Measurements from ENCODE around the gene ZNF407.
A peak's percentile ranks its signal among the peaks of the same experiment; 100 is the strongest.
"Not testable (repeated sequence)": the region's sequence is repeated elsewhere in the genome, so short reads cannot be mapped to it uniquely, and the experiment has no call there.

ZNF407 gene, protein sequence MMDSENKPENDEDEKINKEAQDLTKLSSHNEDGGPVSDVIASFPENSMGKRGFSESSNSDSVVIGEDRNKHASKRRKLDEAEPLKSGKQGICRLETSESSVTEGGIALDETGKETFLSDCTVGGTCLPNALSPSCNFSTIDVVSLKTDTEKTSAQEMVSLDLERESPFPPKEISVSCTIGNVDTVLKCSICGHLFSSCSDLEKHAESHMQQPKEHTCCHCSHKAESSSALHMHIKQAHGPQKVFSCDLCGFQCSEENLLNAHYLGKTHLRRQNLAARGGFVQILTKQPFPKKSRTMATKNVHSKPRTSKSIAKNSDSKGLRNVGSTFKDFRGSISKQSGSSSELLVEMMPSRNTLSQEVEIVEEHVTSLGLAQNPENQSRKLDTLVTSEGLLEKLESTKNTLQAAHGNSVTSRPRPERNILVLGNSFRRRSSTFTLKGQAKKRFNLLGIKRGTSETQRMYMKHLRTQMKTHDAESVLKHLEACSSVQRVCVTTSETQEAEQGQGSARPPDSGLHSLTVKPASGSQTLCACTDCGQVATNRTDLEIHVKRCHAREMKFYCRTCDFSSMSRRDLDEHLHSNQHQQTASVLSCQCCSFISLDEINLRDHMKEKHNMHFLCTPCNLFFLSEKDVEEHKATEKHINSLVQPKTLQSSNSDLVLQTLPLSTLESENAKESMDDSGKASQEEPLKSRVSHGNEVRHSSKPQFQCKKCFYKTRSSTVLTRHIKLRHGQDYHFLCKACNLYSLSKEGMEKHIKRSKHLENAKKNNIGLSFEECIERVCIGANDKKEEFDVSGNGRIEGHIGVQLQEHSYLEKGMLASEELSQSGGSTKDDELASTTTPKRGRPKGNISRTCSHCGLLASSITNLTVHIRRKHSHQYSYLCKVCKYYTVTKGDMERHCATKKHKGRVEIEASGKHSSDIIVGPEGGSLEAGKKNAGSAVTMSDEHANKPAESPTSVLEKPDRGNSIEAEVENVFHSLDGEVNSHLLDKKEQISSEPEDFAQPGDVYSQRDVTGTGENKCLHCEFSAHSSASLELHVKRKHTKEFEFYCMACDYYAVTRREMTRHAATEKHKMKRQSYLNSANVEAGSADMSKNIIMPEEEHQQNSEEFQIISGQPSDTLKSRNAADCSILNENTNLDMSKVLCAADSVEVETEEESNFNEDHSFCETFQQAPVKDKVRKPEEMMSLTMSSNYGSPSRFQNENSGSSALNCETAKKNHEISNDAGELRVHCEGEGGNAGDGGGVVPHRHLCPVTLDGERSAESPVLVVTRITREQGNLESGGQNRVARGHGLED (N-terminal part only)

GRCh38 chr18:74597662-74598349, at the start of gene ZNF407:
ZNF407 (plus strand) TSS chr18:74597870; CDS start chr18:74631020, 33,150 bp downstream.
- DNase-seq, result peak; percentile 87

GRCh38 chr18:74549591-74550104, 48.0 kb upstream of the ZNF407 start:
- no peak for DNase-seq

DNA sequence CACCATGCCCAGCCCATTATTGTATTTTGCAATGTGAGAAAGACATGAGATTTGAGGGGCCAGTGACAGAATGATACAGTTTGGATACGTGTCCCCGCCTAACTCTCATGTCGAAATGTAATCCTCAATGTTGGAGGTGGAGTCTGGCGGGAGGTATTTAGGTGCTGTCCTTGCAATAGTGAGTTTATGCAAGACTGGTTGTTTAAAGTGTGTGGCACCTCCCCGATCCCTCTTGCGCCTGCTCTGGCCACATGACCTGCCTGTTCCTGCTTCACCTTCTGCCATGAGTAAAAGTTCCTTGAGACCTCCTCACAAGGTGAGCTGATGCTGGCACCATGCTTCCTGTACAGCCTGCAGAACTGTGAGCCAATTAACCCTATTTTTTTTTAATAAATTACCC, 46.8 kb upstream of the ZNF407 start:
- DNase-seq, result no peak

GRCh38 chr18:74551452-74551851, 46.2 kb upstream of the ZNF407 start:
- DNase-seq, result no peak

DNA sequence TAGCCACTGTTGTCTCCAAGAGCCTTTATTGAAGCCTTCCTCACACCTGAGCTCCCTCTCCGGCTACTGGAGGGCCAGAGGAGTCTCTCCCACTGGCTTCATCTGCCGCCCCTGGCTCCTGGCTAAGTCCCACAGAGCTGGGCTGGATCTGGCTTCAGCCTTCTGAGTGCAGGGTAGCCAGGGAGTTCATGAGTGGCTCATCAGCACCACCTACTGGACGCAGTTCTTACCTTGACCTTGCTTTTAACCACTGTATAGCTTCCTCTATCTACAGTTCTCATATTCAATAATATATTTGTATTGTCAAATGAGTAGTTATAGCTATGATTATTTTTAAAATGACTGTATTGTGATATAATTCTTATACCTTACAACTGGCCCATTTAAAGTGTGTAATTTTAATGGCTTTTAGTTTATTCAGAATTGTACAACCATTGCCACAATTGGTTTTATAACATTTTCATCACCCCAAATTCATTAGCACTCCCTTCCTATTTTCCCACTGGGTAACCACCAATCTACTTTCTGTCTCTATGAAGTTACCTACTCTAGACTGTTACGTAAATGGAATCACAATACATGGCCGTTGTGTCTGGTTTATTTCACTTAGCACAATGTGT, 45.6 kb upstream of the ZNF407 start:
- DNase-seq, result peak; percentile 80

DNA sequence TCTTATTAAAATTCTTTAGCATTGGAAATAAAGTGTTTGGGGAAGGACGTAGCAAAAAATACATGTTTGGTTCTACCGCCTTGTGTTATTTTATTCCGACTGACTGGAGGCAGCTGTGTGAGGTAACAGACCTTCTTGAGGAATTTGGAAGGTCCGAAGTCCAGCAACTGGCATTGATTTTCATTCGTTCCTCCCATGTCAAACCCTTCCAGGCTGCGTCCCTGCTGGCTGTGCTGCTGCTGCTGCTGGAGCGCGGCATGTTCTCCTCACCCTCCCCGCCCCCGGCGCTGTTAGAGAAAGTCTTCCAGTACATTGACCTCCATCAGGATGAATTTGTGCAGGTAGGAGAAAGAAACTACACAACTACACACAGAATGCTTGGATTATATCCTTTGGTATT, 41.5 kb upstream of the ZNF407 start:
- DNase-seq, result no peak

- no peak for DNase-seq
These were observed 39.6 kb upstream of the ZNF407 start for GRCh38 chr18:74558096-74558495.

DNA sequence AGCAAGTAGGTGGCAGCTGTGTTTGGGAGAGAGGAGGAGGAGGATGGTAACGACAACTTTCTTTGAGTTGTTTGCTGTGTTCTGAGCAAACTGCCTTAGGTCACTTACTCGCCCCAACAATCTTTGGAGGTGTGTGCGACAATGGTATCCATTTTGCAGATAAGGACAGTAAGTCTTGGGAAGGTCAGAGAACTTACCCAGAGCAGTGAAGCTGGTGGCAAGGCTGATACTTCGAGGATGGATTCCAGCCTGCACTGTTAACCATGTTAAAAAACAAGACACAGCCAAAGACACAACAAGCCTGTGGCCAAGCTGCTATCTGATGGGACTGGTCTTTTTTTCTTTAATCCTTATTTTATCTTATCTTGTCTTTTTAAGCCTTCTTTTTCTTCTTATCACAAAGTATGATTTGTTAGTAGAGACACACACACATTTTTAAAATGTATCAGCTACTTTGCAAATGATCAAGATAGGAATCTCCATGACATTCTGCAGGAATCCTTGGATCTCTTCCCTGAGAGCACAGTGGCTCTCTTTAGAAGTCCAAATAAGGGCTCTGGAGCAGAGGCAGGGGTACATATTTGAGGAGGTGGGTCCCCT, 35.4 kb upstream of the ZNF407 start:
- no peak for DNase-seq

DNA sequence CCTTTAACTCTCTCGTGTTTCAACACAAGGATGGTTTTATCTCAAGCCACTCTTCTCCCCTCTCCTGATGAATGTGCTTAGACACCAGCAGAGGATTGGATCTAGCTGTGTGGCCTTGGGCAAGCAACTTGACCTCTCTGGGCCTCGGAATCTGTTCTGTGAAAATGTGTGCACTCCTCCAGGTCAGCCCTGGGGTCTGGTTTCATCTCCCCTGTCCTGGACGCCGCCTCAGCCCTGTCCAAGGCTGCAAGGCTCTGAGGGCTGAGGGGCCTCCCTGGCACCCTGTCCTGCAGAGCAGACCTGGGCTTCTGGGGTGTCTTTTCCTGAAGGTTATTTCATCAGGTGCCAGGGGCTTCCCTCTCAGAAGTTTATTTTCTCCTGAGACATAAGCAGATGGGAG, 34.9 kb upstream of the ZNF407 start:
- DNase-seq, result no peak

- no peak for DNase-seq
These were observed 33.7 kb upstream of the ZNF407 start for GRCh38 chr18:74563999-74564398.

DNA sequence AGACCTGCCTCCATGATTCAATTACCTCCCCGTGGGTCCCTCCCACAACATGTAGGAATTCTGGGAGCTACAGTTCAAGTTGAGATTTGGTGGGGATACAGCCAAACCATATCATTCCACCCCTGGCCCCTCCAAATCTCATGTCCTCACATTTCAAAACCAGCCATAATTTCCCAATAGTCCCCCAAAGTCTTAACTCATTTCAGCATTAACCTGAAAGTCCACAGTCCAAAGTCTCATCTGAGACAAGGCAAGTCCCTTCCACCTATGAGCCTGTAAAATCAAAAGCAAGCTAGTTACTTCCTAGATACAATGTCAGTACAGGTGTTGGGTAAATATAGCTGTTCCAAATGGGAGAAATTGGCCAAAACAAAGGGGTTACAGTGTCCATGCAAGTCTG, 32.5 kb upstream of the ZNF407 start:
- DNase-seq, result not testable (repeated sequence)

GRCh38 chr18:74565993-74566392, 31.7 kb upstream of the ZNF407 start:
- DNase-seq, result not testable (repeated sequence)

DNA sequence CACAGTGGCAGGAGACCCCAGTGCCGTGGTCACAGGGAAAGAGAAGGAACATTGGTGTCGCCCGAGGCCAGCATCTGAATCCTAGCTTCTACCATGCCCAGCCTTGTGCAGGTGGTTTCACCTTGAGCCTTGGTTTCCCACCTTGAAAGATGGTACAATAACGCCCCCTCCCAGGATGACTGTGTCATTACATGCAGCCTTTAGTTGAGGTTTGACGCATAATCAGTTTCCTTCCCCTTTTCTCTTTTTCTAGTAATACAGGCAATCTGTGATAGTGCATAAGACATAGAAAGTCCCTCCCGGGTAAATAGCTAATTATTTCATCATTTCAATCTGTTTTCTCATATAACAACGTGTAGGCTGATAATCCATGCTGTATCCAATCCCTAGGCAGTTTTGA, 29.8 kb upstream of the ZNF407 start:
- no peak for DNase-seq

DNA sequence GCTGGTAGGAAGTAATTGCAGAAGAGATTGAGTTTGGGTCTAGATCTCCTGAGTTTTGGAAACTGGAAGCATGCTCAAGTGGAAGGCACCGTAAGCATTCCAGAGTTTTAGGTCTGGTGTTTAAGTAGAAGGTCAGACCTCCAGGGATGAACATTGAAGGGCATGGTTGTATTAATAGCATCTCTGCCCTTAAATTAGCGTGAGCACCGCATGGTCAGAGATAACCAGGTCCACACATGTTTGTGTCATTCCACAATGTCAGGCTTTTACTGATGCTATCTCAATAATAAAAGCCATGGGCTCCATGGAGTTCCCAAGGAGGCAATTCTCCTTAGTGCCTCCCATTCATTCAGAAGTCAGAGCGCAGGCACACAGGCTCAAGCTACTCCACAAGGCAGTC, 28.3 kb upstream of the ZNF407 start:
- no peak for DNase-seq

DNA sequence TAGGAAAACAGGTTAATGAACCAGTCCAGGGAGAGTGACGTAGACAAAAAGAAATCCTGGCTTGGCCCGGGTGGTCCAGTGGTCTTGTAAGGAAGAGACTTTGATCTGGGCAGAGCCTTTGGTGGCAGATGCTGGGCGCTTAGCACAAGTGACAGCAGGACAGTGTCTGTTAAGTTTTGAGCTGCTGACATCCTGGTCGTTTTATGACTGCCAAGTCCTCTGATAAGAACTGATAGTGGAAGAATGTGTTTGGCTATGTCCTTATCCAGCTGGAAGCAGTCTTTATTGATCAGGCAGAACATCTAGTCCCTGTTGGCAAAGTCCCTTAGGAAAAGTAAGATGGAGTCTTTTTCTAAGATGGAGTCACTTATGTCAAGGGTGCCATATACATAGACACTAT, 27.4 kb upstream of the ZNF407 start:
- no peak for DNase-seq

DNA sequence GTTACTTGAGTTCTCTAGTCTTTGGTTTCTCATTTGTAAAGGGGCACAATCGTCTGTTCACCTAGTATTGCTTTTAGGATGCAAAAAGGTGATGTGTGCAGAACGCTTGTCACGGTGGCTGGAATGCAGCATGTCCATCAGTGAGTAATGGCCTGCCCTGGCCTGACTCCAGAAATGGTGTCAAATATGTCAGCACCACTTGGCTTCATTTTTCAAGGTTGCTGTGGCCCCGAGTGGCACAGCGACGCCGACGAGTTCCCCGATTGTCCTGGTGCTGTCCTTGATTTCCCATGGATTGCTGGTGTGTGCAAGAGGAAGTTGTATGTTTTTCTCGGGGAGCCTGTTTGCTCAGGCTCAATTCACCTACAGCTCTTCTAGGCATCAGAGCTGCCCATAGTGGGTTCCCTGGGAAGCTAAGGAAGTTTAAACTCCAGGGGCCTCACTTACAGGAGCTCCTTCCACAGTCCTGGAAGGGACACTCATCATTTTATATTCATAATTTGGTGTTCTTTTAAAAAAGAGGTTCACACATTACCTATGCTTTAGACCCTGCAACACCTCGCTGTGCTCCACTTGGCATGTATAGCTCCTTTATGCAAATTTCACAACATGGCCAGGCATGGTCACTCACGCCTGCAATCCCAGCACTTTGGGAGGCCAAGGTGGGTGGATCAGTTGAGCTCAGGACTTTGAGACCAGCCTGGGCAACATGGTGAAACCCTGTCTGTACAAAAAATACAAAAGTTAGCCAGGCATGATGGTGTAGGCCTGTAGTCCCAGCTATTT, 25.6 kb upstream of the ZNF407 start:
- DNase-seq, result no peak

- DNase-seq, result no peak
These were observed 24.6 kb upstream of the ZNF407 start for GRCh38 chr18:74573053-74573452.

- no peak for DNase-seq
These were observed 22.8 kb upstream of the ZNF407 start for GRCh38 chr18:74574916-74575315.

DNA sequence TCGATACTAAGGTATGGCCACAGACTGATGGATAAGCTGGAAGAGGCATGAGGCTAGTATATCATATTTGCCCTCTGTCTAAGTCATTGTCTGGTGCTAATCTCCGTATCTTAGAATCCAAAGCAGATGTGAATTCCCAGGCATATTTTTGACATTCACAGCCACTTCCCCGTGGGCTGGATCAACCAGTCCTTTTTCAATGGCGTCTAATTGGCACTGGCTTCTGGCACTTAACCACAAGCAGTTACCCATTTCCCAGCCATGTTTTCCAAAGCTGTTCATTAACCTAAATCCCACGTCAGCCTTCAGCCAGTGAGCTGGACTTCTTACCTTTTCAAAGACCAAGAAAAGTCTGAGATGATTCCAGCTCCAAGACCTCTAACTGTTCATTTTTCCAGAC, 20.7 kb upstream of the ZNF407 start:
- DNase-seq, result no peak

GRCh38 chr18:74579496-74580065, 18.1 kb upstream of the ZNF407 start:
- no peak for DNase-seq
